HCEC 1CT (cell line): ENCODE results near the gene DNAJC13.
A peak's percentile ranks its signal among the peaks of the same experiment; 100 is the strongest.
"Not testable (repeated sequence)": the region's sequence is repeated elsewhere in the genome, so short reads cannot be mapped to it uniquely, and the experiment has no call there.

Experiments used
- DNase-seq: peaks from one replicate; pipeline ENCODE4 v3.0.0-alpha.2; 2017

The DNAJC13 gene, protein sequence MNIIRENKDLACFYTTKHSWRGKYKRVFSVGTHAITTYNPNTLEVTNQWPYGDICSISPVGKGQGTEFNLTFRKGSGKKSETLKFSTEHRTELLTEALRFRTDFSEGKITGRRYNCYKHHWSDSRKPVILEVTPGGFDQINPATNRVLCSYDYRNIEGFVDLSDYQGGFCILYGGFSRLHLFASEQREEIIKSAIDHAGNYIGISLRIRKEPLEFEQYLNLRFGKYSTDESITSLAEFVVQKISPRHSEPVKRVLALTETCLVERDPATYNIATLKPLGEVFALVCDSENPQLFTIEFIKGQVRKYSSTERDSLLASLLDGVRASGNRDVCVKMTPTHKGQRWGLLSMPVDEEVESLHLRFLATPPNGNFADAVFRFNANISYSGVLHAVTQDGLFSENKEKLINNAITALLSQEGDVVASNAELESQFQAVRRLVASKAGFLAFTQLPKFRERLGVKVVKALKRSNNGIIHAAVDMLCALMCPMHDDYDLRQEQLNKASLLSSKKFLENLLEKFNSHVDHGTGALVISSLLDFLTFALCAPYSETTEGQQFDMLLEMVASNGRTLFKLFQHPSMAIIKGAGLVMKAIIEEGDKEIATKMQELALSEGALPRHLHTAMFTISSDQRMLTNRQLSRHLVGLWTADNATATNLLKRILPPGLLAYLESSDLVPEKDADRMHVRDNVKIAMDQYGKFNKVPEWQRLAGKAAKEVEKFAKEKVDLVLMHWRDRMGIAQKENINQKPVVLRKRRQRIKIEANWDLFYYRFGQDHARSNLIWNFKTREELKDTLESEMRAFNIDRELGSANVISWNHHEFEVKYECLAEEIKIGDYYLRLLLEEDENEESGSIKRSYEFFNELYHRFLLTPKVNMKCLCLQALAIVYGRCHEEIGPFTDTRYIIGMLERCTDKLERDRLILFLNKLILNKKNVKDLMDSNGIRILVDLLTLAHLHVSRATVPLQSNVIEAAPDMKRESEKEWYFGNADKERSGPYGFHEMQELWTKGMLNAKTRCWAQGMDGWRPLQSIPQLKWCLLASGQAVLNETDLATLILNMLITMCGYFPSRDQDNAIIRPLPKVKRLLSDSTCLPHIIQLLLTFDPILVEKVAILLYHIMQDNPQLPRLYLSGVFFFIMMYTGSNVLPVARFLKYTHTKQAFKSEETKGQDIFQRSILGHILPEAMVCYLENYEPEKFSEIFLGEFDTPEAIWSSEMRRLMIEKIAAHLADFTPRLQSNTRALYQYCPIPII (N-terminal part only)

DNA sequence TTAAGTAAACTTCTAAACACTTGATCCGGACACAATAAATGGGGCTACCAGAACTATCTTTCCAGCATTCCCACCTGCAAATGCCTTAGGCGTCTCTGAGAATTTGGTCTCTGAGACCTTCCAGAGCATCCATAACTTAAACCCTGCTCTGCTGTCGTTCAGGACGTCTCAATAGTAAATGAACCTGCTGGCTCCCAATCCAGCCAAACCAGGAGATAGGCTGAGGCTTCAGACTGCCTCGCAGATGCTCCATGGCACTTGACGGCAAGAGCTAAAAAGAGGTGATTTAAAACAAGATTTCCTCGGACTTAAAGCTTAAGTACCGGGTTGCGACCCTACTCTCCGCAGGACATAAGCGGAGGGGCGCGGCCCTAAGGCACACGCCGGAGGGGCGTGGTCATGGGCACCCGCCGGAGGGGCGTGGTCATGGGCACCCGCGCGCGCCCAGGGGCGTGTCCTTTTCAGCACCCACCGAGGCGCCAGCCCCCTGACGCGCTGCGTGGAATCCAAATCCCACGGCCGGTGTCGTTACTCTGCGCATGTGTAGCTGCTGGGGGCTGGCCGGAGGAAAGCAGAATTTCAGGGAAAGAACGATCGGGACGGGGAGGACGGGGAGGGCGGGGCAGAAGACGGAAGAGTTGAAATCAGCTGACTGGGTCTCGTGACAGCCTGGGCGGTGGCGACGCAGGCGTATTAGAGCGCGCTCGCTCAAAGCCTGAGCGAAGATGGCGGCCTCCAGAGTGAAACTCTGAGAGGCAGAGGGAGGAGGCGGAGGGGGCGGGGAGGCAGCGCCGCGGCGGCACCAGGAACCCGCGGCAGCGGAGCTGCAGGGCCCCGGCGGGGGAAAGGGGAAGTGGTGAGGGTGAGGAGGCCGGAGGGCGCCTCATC is at the start of gene DNAJC13:
Gene DNAJC13, plus strand, starts transcription at position 696 of the 888 bp plus-strand sequence. CDS start 17,049 bp downstream, outside the sequence.
- DNase-seq, result peak; percentile 96

DNA sequence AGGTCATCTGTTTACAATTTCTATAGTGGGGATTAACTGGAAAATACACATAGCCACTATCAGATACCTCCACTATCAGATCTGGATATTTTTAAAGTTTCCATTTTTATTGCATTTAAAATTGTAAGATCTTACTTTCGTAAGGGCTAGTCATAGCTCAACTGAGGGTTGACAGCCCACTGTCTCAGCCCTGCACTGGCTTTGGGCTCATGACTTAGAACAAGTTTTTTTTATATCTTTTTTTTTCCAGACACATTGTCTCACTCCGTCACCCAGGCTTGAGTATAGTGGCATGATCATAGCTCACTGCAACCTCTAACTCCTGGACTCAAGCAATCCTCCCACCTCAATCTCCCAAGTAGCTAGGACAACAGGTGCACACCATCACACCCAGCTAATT is 48.8 kb upstream of the DNAJC13 start:
- no peak for DNase-seq

DNA sequence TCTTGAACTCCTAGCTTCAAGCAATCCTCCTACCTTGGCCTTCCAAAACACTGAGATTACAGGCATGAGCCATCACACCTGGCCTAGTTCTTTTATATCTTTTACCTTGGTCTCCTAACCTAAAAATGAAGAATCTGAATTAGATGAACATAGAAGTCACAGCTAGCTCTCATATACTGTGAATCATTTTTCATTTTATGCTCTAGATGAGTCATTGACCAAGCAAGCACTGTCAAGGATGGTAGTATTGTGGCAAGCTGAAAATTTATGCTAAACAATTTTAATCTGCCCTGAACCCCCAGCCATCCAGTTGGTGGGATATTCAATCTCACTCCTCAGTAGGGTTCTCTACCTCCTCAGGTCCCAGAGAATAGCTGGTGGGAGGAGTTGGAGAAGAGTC is 48.3 kb upstream of the DNAJC13 start:
- DNase-seq, result peak; percentile 30

DNA sequence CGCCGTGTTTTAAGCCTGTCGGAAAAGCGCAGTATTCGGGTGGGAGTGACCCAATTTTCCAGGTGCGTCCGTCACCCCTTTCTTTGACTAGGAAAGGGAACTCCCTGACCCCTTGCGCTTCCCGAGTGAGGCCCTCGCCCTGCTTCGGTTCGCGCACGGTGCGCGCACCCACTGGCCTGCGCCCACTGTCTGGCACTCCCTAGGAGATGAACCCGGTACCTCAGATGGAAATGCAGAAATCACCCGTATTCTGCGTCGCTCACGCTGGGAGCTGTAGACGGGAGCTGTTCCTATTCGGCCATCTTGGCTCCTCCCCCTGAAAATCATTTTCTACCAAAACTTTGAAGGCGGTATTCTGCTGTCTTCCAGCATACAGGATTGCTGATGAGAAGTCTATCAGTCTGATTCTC is 40.4 kb upstream of the DNAJC13 start:
- not testable (repeated sequence) for DNase-seq

DNA sequence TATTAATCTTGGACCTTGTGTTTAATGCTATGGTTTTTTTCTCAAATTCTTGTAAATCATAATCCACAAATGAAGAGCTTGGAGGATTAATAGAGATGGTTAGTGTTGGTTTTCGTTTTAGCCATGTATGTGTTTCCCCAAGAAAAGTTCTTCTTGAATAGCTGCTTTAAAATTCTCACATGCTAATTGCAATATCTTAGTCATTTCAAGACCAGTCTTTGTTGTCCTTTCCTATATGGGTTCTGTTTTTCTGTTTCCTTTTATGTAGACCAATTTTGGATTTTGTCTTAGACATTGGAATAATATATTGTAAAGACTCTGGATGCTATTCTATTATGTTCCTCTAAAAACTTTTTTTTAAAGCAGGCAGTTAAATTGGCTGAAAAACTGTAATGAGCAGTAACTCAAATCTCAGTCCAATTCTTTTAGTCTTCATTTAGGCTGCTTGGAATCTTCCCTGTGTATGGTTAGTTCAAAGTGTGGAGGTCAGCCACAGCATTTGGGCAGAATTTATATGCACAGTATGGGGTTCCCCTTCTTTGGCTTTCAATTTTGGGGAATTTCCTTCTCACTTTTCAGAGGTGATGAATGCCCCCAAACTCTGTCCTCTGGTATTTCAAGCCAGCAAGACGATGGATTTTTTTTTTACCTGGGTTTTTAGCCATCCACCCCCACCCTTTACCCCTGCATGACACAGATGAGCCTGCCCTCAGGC is 39.1 kb upstream of the DNAJC13 start:
- no peak for DNase-seq

DNA sequence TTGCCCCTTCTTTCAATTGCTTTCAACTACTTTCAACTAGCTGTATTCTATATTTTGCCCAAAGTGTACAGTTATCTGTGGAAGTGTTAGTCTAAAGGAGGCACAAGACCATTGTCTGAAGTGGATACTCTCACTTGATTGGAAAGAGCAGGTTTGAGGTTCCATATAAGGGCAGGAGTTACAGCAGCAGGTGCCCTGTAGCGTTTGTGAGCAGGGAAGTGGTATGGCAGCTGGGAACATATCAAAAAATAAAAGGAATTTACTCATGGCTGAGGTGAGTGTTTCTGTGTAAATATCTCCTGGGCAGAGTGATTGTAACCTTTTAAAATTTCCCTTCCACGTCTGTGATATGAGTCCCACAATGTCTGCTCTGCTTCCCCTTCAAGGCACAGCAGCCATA is 38.5 kb upstream of the DNAJC13 start:
- no peak for DNase-seq

DNA sequence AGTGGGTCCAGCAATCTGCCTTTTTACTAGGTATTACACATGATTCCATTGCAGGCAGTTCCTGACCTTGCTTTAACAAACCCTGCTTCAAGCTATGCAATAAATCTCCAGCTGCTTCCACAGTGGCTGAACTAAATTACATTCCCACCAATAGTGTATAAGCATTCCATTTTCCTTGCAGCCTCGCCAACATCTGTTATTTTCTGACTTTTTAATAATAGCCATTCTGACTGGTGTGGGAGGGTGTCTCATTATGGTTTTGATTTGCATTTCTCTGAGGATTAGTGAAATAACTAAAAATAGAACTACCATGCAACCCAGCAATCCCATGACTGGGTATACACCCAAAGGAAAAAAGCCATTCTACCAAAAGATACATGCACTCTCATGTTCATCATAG is 36.4 kb upstream of the DNAJC13 start:
- no peak for DNase-seq

DNA sequence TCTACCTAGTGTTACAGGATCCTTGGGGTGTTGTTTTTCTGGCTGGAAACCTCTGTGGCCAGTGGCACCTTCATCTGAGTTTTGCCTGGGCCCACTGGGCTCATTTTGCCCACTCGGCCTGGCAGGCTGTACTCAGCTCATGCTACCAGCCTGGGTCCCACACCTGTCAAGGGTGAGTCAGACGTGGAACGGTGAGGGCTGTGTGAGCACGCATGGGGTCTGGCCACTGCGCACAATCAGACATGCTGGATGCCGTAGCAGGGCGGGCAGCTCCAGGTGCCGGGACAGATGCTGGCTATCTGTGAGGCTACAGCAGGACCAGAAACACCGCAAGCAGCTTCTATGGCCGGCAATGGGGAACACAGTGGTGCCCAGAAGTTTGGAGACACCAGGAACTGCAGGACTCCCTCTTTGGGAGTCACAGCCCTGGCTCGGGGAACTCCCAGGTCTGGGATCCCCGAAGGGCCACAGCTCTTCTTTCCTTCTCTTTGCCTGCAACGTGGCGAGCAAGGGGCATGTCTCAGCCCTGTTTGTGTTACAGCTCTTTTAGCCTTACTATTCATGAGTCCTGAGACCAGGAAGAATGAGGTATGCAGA is 35.9 kb upstream of the DNAJC13 start:
- DNase-seq, result no peak

DNA sequence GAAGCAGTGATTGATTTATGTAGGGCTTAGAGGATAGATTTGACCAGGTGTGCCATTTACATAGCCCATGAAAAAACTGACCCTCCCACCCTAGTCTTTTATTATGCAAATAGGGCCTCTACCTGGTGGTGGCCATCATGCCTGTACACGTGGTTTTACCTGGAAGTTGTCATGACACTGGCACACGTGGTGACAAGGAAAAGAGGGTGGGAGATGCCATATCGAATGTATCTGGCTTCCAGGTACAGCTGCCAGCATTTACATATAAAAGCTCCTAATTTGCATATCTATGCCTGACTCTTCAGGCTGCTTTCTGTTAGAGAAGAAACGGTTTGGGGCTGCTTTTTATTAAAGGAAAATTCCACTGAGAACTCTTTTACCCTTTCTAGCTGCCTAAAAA is 35.0 kb upstream of the DNAJC13 start:
- DNase-seq, result no peak

DNA sequence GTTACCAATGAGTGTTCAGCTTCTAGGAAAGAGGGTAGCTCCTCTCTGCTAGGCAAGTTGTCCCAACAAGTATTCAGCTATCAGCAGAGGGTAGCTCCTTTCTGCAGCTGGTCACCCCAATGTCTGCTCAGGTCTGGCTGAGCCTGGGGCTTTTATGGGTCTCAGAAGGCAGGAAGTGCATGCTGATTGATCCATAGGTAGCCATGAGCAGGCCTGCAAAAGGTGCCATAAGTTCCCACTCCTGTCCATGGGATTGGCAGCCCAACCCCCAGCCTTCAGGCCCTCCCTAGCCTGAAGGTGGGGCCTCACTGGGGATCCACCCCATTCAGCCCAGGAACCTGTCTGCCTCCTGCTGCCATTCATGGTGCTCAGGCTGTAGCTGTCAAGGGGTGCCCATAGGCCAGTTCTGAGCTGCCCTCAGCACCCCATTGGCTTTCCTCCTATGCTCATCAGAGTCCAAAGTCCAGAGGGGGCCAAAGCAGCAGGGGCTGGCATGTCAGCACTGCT is 34.6 kb upstream of the DNAJC13 start:
- DNase-seq, result no peak

DNA sequence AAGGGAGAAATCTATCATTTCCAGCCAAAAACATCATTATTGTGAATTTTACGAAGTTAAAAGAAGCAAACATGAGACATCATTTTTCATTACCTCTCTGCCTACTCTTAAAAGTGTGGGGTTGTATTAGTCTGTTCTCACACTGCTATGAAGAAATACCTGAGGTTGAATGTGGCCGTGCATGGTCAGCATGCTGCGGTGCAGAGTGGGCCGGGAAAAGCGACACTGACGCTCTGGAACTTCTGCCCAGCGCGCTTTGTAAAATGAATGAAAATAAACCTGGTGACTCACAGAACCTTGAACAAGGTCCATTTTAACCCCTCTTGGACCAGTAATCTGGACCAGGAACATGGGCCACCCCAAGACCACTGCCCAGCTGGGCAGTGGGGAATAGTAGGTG is 31.0 kb upstream of the DNAJC13 start:
- DNase-seq, result no peak

DNA sequence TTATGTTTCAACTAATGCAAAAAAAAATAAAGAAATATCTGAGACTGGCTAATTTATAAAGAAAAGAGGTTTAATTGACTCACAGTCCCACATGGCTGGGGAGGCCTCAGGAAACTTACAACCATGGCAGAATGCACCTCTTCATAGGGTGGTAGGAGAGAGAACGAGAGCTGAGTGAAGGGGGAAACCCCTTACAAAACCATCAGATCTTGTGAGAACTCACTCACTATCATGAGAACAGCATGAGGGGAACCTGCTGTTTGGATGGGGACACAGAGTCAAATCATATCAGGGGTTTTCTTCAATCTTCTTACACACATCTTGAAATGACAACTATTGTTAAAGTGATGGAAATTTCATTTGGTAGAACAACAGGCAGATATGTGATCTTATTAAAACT is 24.6 kb upstream of the DNAJC13 start:
- DNase-seq, result not testable (repeated sequence)

DNA sequence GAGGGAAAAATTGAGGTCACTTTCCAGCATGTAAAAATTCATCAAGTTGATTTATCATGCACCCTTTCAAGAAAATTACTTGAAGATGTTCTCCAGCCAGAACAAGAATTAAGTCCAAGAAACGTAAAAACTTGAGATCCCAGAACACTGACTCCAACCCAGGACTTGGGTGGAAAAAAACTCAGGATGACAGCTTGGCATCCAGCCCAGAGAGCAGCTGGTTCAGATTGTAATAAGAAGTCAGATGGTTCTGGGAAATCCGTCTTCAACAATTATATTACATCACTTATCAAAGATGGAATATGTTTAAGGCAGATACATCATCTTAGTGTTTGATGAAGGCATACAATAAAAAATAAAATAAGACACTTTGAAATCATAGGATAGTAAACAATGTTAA is 23.0 kb upstream of the DNAJC13 start:
- DNase-seq, result peak; percentile 23

DNA sequence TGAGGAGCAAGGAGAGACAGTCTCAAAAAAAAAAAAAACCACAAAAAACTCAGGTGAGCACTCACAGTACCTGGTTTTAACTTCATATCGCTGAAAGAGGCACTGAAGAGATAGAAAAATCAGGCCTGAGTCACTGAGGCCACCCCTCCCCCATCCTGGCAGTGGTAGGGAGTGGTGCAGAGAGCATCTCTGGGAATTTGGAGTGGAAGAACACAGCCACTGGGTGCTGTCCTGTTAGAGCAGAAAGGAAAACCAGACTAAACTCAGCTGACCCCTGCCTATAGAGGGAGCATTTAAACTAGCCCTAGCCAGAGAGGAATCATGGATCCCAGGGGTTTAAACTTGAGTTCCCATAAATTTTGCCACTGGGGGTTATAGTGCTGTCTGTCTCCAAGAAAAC is 22.2 kb upstream of the DNAJC13 start:
- DNase-seq, result no peak

DNA sequence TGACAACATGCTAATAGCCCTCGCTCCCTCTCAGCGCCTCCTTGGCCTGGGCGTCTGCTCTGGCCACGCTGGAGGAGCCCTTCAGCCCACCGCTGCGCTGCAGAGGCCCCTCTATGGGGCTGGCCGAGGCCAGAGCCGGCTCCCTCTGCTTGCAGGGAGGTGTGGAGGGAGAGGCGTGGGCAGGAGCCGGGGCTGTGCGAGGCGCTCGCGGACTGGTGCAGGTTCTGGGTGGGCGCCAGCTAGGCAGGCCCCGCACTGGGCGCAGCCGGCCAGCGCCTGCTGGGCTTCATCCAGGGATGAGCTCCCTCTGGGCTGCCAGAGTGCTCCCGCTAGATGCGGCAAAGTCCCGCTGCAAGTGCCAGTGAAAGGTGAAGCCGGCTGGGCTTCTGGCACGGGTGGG is 21.0 kb upstream of the DNAJC13 start:
- DNase-seq, result no peak

DNA sequence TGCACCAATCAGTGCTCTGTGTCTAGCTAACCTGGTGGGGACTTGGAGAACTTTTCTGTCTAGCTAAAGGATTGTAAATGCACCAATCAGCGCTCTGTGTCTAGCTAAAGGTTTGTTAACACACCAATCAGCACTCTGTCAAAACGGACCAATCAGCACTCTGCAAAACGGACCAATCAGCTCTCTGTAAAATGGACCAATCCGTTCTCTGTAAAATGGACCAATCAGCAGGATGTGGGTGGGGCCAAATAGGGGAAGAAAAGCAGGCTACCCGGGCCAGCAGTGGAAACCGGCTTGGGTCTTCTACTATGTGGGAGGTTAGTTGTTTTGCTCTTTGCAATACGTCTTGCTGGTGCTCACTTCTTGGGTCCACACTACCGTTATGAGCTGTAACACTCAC is 20.5 kb upstream of the DNAJC13 start:
- DNase-seq, result not testable (repeated sequence)

DNA sequence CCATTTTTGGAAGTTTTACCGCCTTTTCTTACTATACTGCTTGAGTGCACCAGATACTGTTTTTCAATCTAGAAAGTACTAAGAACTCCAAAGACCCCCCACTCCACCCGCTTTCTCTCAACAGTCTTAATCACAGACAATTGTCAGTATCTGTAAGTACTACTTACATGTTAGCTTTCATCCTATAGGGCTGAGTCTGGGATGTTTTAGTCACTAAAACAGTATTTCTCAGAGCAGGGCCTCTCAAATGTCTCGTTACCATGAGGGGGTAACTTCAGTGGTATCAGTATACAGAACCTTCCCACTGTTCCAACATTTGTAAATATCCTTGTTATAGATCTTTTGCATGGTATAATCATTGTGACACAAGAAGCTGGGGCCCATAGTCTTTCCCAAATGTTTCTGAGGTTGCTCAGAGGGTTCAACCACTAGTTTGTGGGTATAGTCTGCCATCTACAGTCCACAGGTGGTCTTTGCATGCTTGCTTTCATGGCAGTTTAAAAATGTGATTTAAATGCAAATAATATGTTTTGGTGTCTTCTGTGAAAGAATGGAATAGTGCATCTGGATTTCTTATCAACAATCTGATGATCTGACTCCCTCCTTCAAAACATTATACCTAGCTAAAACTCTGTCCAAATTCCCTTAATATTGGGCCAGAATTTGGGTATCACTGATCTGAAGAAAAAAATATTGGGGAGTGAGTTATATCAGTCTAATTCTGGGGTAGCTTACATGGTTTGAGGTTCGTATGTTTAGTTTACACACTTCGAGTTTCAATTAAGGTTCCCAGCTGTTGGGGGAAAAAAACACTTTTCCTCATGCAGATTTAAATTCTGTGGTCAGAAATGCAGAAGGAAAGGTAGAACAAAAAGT is 18.0 kb upstream of the DNAJC13 start:
- DNase-seq, result peak; percentile 69

DNA sequence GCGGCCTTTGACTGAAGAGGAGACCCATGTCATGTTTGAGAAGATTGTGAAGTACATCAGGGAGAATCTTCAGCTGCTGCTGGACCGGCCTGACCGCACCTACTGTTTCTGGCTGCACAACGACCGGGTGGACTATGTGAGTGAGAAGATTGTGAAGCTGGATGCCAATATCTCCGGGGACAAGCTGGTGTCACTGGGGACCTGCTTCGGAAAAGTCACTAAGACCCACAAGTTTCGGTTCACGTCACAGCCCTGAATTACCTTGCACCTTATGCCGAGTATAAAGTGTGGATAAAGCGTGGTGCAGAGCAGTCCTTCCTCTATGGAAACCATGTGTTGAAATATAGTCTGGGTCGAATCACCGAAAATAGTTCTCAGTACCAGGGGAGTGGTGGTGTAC is 16.0 kb upstream of the DNAJC13 start:
- no peak for DNase-seq

DNA sequence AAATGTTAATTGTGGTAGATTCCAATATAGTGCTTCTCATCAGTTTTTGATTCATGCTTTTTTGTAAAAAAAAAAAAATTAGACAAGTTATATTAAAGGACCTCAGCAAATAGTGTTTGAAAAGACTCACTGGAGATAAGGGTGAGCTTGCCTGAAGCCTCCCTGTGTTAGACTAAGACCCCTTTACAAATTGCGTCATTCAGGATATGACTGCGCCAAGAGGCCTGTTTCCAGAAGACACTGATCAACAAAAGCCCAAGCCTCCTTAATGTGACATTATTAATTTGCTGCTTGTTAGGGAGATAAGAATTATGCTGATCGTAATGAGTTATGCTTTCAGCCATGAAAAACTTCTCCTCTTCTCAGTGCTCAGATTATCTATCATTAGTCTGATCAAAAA is 13.0 kb upstream of the DNAJC13 start:
- DNase-seq, result no peak

DNA sequence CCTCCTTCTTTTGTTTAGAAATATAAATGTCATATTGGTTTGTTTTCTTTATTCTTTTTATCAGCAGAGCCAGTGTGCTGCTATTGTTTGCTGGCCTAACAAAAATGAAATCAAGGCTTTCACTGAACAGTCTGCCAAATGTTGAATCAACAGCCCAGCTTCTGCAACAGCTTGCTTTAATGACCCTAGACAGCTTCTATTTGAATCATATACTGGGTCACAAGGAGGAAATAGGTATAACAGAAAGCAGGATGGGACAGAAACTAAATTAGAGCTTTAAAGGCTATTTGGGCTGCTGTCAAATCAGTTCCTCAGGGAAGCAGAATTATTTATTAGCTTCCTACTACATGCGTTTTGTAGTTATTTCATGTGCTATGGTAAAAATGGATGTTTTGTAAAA is 12.1 kb upstream of the DNAJC13 start:
- no peak for DNase-seq
